NCI-H446 (cell line): ENCODE data around the gene THSD7B.
"Not testable (repeated sequence)": the region's sequence is repeated elsewhere in the genome, so short reads cannot be mapped to it uniquely, and the experiment has no call there.

ENCODE experiments used
- DNase-seq, 2 experiments: peaks; one replicate each; lab custom pipeline; 2025; lab: John Stamatoyannopoulos, UW

The THSD7B gene

DNA sequence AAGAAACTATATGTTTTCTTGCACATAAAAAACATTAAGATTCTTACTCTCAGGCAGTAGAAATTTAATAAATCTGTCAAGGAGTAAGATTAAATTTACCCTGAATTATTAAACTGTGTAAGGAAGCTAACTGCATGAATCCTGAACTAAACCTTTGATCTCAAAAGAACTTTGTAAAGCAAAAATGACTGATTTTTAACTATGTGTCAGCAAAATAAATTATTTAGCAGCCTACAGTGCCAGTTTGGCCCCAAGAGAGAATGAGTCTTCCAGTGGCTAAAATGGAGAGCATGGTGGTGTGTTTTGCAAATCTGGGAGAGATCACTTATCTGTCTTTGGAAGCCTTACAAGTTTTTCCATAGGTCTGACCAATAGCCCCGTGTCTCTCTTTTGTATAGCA lies 190.7 kb downstream of the THSD7B start:
- peak in 1 of 2 experiments; percentile 2 for DNase-seq

DNA sequence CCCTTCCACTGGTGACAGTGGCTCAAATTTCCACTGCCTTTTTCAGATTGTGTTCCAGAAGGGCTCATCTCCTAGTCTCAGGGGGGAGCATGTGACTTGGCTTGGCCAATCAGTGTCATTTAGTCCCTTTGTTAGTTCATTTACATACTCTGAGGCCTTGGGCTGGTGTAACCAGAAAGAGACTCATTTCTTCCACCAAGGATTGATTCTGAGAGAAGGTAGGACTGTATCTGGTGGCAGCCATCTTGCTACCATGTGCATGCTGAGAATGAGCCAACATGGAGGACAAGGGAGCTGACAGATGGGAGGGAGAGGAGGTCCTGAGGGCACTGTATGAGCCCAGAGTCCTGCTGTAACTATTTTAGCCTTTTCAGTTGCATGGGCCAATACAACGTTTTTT lies 191.7 kb downstream of the THSD7B start:
- DNase-seq: no peak

DNA sequence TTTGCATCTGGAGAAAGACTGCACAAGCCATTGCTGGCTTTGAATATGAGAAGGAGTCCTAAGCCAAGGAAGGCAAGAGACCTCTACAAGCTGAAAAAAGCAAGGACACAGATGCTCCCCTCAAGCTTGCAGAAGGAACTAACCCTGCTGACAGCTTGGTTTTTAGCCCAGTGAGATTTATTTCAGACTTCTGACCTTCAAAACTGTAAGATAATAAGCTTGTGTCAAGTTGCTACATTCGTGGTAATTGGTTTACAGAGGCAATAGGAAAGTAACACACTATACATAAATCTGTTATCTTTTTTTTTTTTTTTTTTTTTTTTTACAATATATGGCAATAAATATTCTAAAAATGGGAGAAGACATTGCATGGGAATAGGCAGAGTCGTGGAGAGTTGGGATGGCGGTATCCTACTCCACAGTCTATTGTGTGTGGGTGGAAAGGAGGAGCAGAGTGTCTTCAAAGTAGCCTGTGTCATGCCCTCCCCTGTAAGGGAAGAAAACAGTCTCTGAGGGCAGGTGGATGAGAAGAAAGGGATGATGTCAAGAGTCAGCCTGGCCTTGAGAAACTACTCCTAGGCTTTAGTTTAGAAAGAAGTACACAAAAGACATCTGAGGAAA lies 196.9 kb downstream of the THSD7B start:
- no peak for DNase-seq

DNA sequence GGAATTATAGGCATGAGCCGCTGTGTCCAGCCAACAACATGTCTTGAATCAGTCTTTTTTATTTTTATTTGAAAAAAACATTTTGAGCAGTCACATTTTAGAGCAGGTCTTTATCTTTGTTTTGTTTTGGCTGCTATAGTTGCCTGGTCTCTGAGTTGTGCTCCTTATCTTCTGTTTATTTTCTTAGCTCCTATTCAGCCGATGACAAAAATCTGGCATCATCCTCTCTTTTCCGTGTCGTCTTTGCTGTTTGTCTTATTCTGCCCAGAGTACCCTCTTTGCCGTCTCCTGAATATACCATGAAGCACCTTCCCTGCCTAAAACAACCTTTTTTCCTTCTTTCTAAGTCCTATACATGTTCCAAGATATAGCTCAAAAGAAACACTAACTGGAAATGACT lies 201.1 kb downstream of the THSD7B start:
- DNase-seq: no peak

DNA sequence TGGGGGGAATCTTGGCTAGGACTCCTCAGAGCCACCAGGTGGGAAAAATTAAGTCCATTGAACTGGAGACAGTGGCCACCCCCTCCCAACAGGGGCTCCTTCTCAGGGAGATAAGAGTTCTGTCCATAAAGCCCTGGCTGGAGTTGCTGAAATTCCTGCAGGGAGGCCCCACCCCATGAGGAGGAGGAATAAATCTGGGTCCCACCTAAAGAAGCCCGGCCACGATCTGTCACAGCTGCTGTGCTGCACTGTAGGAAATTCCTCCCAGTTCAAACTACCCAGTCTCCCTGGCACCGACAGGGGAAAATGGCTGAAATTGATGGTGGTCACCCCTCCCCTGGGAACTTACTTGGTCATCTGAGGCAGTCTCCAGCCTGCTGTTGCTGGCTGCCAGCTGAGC lies 215.0 kb downstream of the THSD7B start:
- no peak for DNase-seq

DNA sequence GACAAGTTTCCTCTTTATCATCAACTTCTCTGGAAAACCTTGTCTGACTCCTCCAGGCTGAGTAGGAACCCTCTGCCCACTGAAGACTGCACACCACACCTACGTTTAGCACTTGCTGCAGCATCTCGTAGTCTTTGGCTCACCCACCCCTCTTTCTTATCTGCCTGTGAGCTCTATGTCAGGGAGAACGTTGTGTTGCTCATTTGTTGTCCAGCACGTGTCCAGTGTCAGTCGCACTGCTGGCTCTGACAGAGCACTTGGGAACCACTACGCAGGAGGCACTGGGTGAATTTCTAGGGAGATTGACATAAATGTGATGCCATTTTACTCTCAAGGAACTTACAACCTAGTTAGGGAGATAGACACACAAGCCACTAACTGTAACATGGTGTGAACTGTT lies 216.3 kb downstream of the THSD7B start:
- not testable (repeated sequence) for DNase-seq

DNA sequence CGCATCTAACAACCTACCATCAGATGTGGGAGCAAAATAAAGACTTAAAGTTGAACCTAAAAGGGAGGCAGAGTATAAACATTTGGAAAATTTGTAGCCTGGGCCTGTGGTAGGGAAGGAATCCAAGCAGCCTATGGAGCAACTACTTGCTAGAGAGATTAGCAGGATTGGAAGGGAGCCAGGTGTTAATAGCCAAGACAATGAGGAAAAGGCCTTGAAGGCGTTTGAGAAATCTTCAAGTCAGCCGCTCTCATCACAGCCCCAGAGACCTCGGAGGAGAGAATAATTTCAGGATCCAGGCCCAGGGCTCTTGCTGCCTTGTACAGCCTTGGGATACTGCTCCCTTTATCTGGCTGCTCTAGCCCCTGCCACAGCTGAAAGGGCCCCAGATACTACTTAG lies 219.7 kb downstream of the THSD7B start:
- no peak for DNase-seq

DNA sequence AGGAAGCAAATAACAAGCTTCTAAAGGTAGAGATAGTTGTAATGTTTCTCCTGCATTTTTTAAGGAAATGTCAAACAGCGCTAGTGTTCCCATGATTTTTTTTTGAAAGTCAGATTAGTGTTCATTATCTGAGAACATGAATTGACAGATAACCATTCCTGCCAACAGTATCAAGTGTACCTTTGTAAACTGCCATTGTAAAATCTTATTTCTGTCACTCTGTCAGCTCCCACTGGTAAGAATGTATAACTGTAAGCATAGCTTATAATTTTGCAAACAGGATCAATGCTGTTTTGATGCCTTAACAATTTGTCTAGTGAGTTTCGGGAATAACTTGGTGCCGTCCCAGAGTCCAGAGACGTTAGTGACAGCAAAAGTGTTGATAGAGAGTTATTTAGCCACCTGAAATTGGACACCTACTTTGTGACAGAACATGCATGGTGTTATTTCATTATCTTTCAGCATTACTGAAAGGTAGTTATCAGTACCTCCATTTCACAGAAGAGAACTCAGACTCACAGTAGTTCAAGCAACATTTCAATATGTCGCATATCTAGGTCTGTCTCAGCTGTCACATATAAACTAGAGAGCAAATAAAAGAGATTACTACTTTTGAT lies 221.4 kb downstream of the THSD7B start:
- DNase-seq: no peak

DNA sequence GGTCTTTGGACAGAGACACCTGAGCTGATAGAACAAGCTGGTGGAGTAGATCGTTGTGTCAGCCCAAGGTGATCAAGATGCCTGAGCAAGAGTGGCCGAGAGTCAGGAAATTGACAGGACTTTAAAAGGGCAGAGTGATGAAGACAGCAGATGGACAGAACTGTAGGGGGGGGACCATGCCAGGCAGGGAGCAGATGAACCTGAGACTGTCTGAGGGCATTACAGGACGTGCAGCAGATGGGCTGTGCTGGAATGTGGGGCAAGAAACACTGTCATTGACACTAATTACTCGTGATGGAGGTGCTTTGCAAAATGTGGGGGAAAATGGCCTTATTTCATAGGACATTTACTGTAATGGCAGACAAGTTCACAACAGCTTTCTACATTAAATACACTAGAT lies 225.0 kb downstream of the THSD7B start:
- DNase-seq: no peak

DNA sequence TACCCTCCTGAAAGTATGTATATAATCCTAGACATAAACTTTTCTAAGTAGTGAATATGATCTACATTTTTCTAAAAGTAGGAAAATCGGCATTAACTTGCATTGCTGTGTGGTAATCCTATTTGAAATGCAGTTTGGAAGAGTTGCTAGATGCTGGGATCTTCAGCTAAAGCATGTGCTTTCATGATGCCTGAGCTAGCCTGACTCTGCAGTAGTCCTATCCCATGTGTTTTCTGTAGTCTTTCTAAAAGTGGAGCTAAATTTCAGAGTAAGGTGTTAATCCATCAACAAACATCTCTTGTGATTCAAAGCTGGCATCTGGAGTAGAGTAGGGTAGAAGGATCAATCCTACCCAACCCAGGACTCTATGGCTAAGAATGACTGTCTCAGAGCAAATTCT lies 229.4 kb downstream of the THSD7B start:
- DNase-seq: no peak

DNA sequence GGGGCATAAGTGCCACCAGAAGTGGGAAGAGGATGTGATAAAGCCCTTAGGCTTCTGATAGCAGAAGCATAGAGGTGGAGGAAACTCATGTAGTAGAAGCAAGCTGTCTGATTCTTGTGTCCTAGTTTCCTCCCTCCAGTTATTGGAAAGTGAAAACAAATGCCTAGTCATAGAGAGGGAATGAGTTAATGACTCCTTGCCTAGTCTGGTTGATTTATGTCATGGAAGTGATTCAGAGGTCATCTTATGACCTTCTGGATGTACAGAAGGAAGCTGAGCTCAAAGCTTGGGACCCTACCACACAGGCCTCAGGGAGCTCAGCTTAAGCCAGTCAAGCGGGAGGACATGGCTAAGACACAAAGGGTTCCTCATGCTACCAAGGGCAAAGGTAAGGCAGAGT lies 232.2 kb downstream of the THSD7B start:
- no peak for DNase-seq

DNA sequence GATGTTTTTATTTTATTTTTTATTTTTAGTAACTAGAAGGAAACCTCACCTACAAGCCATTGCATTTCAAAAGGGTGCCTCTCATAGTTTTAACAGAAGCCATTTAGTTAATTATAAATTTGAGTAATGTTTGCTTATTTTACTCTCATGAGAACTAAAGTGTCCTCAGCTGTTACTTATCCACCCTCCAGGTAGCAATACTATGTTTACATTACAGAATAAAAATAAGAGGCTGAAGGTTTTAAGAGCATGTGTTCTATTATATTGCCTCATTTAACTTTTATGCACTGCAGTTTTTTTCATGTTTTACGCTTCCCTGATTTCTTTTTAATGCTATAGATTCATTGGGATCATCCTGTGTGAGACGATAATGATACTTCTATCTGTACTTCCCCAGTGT lies 235.5 kb downstream of the THSD7B start:
- DNase-seq: no peak

DNA sequence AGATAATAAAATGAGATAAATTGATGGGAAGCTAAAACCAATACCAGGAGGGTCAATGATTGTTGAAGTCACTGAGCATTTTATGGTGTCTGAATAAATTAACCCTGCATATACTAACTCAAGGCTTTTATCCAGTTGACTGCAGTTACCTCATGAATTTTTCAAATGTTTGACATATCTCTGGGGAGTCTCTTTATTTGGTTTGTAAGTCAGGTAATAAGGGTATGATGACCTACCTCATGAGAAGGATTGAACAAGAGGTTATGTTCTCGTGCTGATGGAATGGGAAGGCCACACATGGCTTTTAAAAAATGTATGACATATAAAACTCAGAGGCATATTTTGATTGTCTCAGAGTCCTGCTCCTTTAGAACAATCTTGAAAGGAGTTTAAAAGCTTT lies 237.6 kb downstream of the THSD7B start:
- no peak for DNase-seq

DNA sequence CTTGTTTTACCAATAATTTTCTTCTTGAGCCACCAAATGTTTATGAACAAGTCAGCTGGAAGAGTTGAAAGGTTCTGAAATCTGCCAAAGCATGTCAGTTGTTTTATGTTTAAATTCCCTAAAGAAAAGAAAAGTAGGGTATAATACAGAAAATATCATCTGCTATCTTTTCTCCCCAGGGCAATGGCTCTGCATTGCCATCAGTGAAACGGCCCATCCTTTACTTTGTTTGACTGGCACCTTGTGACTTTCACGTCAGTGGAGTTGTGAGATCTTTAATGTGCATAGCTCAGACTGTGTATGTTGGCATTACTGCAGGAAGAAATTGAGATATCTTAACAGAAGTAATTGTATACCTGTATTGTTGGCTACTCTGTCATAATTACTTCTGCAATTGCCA lies 239.9 kb downstream of the THSD7B start:
- no peak for DNase-seq

DNA sequence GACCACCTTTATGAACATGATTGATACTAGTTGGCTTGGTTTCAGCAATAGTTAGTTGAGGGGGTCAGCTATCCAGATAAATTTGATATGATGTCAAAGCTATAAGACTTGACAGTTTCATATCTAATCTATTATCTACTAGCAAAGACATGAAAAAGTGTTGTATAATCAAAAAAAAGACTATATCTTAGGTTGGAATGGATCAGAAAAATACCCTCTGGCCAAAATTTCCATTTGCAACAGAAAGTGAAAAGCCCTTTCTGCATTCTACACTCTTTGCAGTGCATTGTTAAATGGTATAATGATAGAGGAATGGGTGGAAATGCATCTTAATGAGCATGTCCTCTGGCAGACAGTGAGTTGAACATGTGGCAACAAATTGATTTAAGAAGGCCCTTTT lies 242.6 kb downstream of the THSD7B start:
- no peak for DNase-seq

DNA sequence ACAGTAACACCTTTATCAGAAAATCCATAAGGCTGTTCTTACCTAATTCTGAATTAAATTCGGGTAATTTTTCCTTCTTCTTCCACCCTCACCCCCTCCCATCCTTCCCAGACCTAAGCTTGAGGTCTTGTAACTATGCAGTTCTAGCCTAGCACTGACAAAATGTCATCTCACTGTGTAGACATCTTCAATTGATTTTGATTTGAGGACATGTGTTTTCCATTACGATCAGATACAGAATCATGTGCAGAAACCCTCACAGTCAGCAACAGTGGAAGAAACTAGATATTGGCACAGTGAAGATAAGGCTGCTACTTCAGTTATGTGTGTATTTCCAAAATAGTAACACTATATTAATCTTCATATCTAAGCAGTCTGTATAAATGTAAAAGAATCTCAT lies 244.6 kb downstream of the THSD7B start:
- no peak for DNase-seq

DNA sequence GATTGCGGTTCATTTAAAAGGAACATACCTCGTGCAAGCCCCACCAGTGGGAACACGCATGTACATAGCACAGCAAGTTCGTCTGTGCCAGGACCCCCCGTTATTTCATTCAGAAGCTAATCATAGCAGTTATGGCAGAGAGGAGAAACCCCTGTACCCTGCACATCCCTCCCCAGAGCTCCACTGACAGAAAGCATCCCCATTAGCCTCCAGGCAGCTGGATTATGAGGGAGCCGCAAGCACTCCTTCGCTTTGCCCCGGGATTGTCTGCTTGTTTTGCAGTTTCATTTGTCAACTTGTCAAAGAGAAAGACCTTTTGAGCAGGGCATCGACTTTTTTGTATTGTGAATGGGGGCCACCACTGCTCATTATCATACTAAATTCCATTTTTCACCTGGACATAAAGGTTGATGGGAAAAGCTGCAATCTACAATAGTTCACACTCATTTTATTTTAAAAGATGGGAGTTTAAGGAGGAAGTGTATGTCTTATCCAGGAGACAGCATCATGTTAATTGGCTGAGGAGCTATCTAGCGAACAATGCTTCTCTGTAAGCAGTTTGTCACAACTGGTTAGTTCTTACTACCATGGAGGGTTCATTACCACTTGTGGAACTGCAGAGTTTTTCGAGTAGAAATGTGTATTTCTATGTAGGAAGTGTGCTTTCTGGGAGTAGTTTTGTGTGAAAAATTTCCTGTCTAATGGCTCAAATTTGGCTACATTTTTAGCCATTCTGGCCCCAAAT lies 255.3 kb downstream of the THSD7B start:
- no peak for DNase-seq

DNA sequence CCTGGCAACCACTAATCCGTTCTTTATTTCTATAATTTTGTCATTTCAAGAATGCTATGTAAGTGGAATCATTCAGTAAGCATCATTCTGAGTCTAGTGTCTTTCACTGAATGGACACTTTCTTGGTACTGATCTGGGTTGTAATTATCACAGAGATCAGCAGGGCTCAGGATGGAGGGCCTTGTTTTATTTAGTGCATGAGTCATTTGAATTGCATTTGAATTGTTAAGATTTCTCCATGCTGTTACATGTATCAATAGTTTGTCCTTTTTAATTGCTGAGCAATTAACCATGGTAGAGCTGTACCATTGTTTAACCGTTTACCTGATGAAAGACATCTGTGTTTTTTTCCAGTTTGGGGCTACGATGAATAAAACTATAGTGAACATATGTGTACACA lies 256.4 kb downstream of the THSD7B start:
- no peak for DNase-seq

DNA sequence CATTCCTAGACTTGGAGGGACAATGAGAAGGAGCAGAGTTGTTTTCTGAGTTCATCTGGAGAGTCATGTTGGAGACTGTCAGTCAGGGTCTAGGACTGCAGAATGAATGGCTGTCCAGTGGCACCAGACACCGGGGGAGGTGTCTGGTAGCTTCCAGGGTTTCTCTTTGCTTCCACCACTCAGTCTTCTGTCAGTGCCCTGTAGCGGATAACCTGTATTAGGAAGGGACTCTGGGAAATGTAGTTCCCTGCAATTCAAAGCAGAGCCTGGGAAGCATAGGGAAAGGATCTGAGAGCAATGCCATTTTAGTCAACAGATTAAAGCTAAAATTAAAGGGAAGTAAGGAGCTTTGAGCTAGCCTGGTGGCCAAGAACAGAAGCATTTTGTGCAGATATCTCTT lies 257.9 kb downstream of the THSD7B start:
- DNase-seq: no peak

DNA sequence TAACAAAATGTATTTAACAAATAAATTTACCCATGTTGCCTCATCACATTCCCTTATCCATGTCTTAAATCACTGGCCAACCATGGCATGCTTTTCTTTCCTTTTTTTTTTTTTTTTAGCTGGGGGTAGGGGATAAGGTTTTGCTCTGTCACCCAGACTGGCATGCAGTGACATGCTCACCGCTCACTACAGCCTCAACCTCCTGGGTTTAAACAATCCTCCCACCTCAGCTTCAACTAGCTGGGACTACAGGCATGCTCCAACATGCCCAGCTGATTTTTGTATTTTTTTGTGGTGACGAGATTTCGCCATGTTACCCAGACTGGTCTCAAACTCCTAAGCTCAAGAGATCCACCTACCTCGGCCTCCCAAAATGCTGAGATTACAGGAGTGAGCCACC lies 266.4 kb downstream of the THSD7B start:
- DNase-seq: no peak

DNA sequence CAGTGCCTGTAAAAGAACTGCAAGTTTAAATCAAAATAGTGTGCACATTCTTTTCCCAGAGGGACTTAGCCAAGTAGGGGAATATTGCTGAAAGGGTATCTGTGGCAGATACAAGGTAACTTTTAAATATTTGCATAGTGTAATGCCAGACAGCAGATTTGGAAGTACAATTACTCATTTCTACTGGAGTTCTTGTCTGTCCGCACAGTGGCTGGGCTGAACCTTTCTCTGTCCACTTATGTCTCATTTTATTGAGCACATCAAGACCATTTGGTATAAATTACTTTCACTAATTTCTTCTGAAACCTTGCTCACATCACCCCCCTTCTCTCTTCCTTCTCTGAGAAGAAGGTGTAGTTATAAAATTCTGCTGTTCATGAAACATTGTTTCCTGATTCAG lies 271.3 kb downstream of the THSD7B start:
- no peak for DNase-seq

DNA sequence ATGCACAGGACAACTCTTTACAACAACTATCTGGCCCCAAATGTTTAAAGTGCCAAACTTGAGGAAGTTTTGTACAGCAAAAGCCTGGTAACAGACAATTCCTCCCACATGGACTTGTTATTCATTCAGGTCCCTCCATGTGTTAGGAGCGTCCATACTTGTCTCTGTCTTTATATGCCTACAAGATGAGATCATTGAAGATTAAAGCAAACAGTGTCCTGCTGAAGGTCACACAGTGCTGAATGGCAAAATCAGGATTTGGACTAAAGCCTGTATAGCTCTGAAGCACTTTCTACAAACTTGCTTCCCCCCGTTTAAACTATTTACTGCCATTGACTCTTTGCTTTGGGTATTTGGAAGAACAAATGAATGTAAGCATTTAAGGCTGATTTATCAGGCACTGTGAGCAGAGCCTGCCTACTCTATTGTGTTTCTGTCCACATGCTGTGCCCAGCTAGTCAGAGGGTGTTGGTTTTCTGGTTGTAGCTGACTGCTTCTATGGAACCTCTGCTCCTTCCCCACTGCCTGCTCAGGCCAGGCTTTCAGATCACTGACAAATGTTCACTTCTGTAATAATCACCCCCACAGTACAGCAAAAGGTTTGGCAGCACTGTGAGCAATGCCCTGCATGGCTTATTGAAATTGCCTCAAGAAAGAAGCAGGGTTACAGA lies 274.3 kb downstream of the THSD7B start:
- no peak for DNase-seq

DNA sequence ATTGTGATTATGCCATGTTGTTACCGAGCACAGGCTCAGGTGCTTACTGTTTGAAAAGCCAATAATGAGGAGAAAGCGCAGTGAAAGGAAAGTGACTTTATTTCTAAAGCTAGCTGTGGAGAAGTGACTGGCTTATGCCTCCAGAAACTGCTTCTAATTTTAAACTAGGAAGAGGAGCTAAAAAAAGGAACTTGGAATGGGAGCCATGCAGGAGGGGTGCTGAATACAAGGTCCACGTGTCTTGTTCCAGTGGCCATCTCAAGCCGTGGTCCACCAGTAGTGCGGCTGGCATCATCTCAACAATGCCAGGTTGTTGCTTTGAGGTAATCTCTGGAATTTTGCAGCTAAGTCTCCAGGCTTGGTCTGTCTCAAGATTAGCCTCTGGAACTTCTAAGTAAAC lies 282.0 kb downstream of the THSD7B start:
- no peak for DNase-seq
